ENCODE data around the gene FDXACB1. TPM values are rescaled to one million over a fixed set of nuclear protein-coding genes. Genes with fewer than 3 reads are reported as not detected.

The FDXACB1 gene
- total RNA-seq, 1 donor from 2014 or later, result 7.9 TPM

DNA sequence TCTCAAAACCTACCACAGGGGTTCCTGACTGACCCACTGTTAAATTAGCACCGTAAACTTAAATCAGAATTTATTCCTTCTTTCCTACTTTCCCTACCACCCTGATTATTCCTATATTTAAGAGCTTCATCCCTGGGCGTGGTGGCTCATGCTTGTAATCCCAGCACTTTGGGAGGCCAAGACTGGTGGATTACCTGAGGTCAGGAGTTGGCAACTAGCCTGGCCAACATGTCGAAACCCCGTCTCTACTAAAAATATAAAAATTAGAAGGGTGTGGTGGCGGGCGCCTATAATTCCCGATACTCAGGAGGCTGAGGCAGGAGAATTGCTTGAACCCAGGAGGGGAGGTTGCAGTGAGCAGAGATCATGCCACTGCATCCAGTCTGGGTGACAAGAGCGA, 27.9 kb downstream of the FDXACB1 start:
- no peak for DNase-seq (ENCODE audit: low spot score)
- H3K4me1 Mint-ChIP-seq (ENCODE audit: low read depth), result no peaks in the 10 kb centered on the region
- no peak overlapping the region for H3K27ac Mint-ChIP-seq
- intact Hi-C loops (cut with micrococcal nuclease), result no loop called here
- H3K9me3 Mint-ChIP-seq, result no peaks in the 10 kb centered on the region
- H3K36me3 Mint-ChIP-seq (ENCODE audit: low read depth), result peaks cover 31% of the 10 kb centered on the region
- no peaks in the 10 kb centered on the region for H3K27me3 Mint-ChIP-seq (ENCODE audit: insufficient read depth)
- no peak overlapping the region for H3K4me3 Mint-ChIP-seq

DNA sequence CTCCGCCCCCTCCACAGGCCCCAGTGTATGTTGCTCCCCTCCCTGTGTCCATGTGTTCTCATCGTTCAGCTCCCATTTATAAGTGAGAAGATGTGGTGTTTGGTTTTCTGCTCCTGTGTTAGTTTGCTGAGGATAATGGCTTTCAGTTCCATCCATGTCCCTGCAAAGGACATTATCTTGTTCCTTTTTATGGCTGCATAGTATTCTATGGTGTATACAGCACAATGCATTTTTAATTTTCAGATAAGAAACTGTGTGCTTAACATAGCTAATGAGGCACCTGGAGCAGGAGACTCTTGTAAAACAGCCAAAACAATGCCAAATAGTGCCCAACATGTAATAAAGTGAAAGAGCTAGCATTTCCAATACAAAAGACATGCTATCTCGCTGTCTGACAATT, 29.3 kb downstream of the FDXACB1 start:
- Mint-ChIP-seq H3K36me3 (ENCODE audit: low read depth) (peaks cover 23% of the 10 kb centered on the region), H3K27ac (no peak overlapping the region), H3K27me3 (ENCODE audit: insufficient read depth) (no peaks in the 10 kb centered on the region), H3K4me1 (ENCODE audit: low read depth) (no peaks in the 10 kb centered on the region), H3K4me3 (no peak overlapping the region), H3K9me3 (no peaks in the 10 kb centered on the region)
- intact Hi-C loops (cut with micrococcal nuclease), result no loop called here
- no peak for DNase-seq (ENCODE audit: low spot score)

DNA sequence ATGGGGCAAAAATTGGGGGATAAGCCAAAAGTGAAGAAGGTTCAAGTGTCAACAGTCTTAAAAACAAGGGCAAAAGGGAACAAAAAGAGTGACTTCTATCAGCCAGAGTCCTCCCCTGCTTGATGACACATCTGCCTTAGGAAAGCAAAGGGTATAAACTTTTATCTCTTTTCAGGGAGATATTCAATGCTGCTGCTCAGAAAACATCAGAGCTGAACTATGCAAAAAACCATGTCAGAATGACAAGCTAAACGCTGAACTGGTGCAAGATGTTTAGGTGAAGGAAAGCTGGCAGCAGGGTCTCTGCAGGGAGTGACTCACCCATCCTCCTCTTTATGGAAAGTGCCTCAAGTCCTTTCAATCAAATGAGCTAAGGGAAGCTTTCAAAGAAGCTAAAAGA, 32.3 kb downstream of the FDXACB1 start:
- Mint-ChIP-seq H3K4me3 (no peak overlapping the region), H3K27me3 (ENCODE audit: insufficient read depth) (no peaks in the 10 kb centered on the region), H3K4me1 (ENCODE audit: low read depth) (peaks cover under 1% of the 10 kb centered on the region), H3K9me3 (no peaks in the 10 kb centered on the region), H3K27ac (no peak overlapping the region), H3K36me3 (ENCODE audit: low read depth) (peaks cover 22% of the 10 kb centered on the region)
- DNase-seq (ENCODE audit: low spot score), result no peak
- intact Hi-C loops (cut with micrococcal nuclease), result no loop called here

DNA sequence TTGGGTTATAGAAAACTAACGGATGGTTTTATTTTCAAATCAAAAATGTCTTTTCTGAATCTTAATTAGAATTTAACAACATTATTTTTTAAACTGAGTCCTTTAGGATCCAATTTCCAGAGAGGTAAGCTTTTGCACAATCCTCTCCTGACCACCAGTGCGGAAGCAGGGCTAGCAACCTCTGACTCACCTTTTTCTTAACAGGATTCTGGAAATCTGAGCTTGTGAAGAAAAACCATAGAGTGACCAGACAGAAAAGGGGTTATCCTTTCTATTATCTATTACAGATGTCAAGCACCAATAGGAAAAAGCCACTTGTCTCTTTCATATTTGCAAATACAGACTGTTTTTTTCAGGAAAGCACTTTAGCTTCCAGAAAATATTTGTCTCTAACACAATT, 32.9 kb downstream of the FDXACB1 start:
- intact Hi-C loops (cut with micrococcal nuclease), result no loop called here
- no peaks in the 10 kb centered on the region for H3K27me3 Mint-ChIP-seq (ENCODE audit: insufficient read depth)

DNA sequence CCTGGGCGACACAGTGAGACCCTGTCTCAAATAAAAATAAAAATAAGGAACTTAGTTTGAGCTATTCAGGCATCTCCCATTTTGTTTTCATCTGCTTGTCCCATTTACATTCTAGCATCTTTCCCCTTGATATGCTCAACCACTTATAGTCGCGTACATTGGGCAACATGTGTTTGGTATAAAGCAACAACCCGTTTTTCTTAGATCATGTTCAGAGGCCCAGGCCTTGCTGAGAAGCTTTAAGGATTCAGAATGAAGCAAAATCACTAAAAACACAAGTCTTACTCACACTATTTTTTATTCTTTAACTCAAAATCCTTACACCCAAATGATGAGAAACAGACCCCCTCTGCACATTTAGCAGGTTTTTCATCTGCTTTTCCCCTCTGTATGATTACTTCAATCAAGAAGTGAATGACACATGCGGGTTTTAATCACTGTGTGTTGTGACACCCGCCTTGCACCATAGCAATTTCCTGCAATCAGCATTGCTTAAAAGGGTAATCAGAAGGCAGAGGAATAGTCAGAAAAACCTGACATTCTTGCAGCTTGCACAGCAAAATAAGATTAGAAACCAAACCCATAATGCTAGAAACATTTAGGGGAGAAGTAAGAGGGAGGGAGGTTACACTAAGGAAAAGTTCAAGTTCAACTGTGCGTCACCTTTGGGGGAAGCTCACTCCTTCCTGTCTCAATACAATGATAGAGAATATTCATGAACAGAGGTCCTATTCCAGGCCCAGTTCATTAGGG, 33.5 kb downstream of the FDXACB1 start:
- H3K9me3 Mint-ChIP-seq, result no peaks in the 10 kb centered on the region
- peaks cover 27% of the 10 kb centered on the region for H3K36me3 Mint-ChIP-seq (ENCODE audit: low read depth)
- H3K4me1 Mint-ChIP-seq (ENCODE audit: low read depth), result peaks cover 8% of the 10 kb centered on the region
- intact Hi-C loops (cut with micrococcal nuclease), result no loop called here
- H3K27ac Mint-ChIP-seq, result no peak overlapping the region
- H3K4me3 Mint-ChIP-seq, result no peak overlapping the region
- no peak for DNase-seq (ENCODE audit: low spot score)
- H3K27me3 Mint-ChIP-seq (ENCODE audit: insufficient read depth), result no peaks in the 10 kb centered on the region

More for the DNA sequence above, 32.9 kb downstream of the FDXACB1 start:
- Mint-ChIP-seq H3K9me3 (no peaks in the 10 kb centered on the region), H3K4me1 (ENCODE audit: low read depth) (peaks cover 6% of the 10 kb centered on the region), H3K27ac (no peak overlapping the region), H3K36me3 (ENCODE audit: low read depth) (peaks cover 27% of the 10 kb centered on the region), H3K4me3 (no peak overlapping the region)
- no peak for DNase-seq (ENCODE audit: low spot score)

DNA sequence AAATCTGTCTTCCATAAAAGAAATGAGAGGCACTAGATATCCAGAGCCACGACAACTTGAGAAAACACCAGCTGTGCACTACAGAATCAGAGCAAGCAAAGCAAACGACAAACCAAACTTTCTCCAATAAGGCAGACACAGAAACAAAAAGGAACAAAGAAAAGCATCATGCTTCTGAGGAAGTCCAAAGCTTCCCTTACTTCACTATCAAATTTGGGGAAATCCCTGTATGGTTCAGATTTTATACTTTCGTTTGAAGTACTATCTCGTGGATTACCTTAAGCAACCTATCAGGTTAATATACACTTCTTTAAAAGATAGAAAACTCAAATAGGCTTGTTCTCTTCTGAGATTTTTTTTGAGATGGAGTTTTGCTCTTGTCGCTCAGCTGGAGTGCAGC, 35.3 kb downstream of the FDXACB1 start:
- H3K9me3 Mint-ChIP-seq, result no peaks in the 10 kb centered on the region
- H3K27me3 Mint-ChIP-seq (ENCODE audit: insufficient read depth), result no peaks in the 10 kb centered on the region
- H3K4me3 Mint-ChIP-seq, result no peak overlapping the region
- intact Hi-C loops (cut with micrococcal nuclease), result no loop called here
- H3K27ac Mint-ChIP-seq, result no peak overlapping the region
- peaks cover 8% of the 10 kb centered on the region for H3K4me1 Mint-ChIP-seq (ENCODE audit: low read depth)
- no peak for DNase-seq (ENCODE audit: low spot score)
- H3K36me3 Mint-ChIP-seq (ENCODE audit: low read depth), result peaks cover 22% of the 10 kb centered on the region

DNA sequence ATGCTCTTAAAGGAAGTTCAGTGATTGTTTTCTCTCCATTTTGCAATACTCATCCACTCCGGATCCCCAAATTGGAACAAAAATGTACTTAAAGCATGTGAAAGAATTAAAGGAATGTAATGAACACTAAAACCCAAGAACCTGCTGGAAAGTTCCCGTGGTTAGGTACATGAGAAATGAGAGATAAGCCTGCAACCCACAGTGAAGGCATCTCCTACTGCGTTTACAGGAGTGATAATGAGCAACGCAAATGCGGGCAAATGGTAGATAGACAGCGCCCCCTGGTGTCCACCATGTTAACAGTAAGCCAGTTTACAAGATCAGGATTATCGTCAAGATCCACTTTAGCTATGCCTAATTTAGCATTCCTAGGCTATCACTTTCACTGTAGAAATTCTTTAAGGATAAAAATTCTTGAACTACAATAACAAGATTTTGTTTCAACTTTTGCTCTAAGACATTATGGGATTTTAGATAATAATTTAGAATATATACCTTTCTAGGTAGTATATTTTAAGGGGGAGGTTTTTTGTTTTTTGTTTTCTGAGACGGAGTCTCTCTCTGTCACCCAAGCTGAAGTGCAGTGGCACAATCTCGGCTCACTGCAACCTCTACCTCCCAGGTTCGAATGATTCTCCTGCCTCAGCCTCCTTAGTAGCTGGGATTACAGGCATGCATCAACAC, 37.5 kb downstream of the FDXACB1 start:
- Mint-ChIP-seq H3K27me3 (ENCODE audit: insufficient read depth) (no peaks in the 10 kb centered on the region), H3K4me1 (ENCODE audit: low read depth) (peaks cover 16% of the 10 kb centered on the region), H3K27ac (no peak overlapping the region), H3K36me3 (ENCODE audit: low read depth) (peaks cover 26% of the 10 kb centered on the region), H3K9me3 (no peaks in the 10 kb centered on the region), H3K4me3 (no peak overlapping the region)
- peak; percentile 70 for DNase-seq (ENCODE audit: low spot score)
- intact Hi-C loops (cut with micrococcal nuclease), result loop anchor here (1.0 kb wide), 6 partner anchors 64 to 387 kb away; partner anchors contain the start of genes PPP2R1B and SIK2

DNA sequence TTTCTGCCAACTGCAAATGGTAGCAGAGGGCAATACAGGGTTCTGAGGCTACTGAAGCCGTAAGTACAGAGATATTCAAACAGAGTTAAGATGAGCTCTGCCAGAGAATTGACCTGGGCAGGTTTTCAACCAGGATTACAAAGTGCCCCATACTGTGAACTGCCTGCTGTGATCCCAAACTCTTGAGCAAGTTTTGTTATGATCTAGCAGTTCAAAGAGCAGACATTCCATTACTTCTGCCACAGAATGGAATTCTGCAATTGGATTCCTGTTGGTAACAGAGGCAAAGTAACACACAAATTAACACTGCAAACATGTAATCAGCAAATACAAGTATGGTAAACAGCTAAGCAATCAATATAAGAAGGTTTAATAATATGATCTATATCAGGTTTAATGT, 38.8 kb downstream of the FDXACB1 start:
- no peak for DNase-seq (ENCODE audit: low spot score)
- Mint-ChIP-seq H3K4me3 (no peak overlapping the region), H3K4me1 (ENCODE audit: low read depth) (peaks cover 22% of the 10 kb centered on the region), H3K27me3 (ENCODE audit: insufficient read depth) (no peaks in the 10 kb centered on the region), H3K27ac (no peak overlapping the region), H3K9me3 (no peaks in the 10 kb centered on the region), H3K36me3 (ENCODE audit: low read depth) (peaks cover 33% of the 10 kb centered on the region)
- intact Hi-C loops (cut with micrococcal nuclease), result no loop called here

DNA sequence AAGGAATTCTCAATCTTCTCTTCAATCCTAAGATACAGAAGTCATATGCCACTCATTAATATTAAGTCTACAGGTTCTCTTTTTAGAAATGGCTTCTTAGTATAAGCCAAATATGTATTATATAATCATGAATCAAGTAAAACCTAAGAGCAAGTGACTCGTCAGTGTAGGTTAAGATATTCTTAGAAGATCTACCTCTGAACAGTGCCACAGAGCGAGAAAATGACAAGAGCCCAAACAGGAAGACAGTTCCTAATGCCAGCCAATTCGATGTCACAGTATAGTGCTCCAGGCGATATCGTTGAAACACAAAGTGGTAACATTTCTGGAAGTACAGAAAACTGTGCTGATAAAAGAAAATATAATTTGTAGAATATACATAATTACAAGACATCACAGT, 40.9 kb downstream of the FDXACB1 start:
- Mint-ChIP-seq H3K4me3 (no peak overlapping the region), H3K4me1 (ENCODE audit: low read depth) (peaks cover 22% of the 10 kb centered on the region), H3K27me3 (ENCODE audit: insufficient read depth) (no peaks in the 10 kb centered on the region), H3K27ac (no peak overlapping the region), H3K9me3 (no peaks in the 10 kb centered on the region), H3K36me3 (ENCODE audit: low read depth) (peaks cover 40% of the 10 kb centered on the region)
- intact Hi-C loops (cut with micrococcal nuclease), result no loop called here
- DNase-seq (ENCODE audit: low spot score), result no peak

DNA sequence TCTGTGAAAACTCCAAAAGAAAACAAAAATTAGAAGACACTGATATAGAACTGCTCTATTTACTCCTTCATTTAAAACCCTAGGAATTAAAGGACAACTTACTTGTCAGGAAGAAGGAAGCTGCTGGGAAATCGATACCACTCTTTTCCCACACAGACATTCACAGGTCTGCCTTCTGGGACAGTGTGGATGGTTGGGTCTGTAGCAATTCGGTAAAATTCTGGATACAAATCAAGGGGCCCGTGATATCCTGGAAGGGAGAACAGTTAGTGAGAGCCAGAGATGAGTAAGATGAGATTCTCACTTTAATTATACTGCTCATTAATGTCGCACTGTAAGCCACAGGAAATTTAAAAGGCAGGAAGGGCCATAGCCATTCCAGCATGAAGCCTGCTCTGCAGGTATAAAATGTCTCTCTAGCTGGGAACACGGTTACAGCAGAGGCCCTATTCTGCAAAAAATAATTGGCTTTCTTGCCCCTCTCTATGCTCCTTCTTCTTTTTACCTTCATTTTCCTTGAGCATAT, 41.5 kb downstream of the FDXACB1 start:
- peaks cover 22% of the 10 kb centered on the region for H3K4me1 Mint-ChIP-seq (ENCODE audit: low read depth)

DNA sequence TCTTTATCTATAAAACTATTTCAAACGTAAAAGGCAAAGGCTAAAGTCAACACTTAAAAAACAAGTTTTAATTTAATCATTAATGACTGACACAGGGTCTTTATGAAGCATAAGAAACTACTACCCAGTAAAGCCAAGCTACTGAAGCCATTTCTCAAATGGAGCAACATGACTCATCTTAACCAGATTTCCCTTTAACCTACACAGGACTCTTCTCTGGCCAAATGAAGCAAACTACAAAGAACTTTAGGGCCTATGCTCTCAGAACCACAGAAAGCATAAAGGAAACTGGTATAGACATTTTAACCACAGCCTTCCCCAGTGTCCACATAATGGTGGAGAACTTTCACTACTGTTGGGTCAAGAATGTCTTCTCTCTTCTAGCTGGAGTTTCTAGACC, 42.2 kb downstream of the FDXACB1 start:
- Mint-ChIP-seq H3K36me3 (ENCODE audit: low read depth) (peaks cover 40% of the 10 kb centered on the region), H3K9me3 (no peaks in the 10 kb centered on the region), H3K4me3 (no peak overlapping the region), H3K27ac (no peak overlapping the region), H3K27me3 (ENCODE audit: insufficient read depth) (no peaks in the 10 kb centered on the region), H3K4me1 (ENCODE audit: low read depth) (peaks cover 22% of the 10 kb centered on the region)
- no peak for DNase-seq (ENCODE audit: low spot score)
- intact Hi-C loops (cut with micrococcal nuclease), result no loop called here

More for the DNA sequence above, 41.5 kb downstream of the FDXACB1 start:
- Mint-ChIP-seq H3K27ac (no peak overlapping the region), H3K27me3 (ENCODE audit: insufficient read depth) (no peaks in the 10 kb centered on the region), H3K4me3 (no peak overlapping the region), H3K36me3 (ENCODE audit: low read depth) (peaks cover 40% of the 10 kb centered on the region), H3K9me3 (no peaks in the 10 kb centered on the region)
- DNase-seq (ENCODE audit: low spot score), result no peak
- intact Hi-C loops (cut with micrococcal nuclease), result no loop called here

DNA sequence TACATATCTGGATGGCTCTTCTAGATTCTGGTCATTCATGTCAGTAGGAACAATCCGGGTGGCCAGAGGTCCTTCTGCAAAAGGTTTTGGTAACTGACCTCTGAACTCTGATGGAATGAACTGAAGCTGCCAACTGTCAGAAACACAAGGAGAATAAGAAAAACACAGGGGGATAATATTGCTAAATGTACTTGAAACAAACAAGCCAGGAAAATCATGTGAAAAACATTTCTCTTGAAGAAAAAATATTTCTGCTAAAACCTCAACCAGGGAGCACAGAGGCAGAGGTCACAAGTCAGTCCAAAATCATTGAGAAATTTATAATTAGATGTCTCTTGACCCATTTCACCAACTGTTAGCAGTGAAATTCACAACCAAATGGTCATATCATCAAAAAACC, 42.8 kb downstream of the FDXACB1 start:
- DNase-seq (ENCODE audit: low spot score), result no peak
- intact Hi-C loops (cut with micrococcal nuclease), result no loop called here
- Mint-ChIP-seq H3K4me1 (ENCODE audit: low read depth) (peaks cover 17% of the 10 kb centered on the region), H3K27me3 (ENCODE audit: insufficient read depth) (no peaks in the 10 kb centered on the region), H3K27ac (no peak overlapping the region), H3K9me3 (no peaks in the 10 kb centered on the region), H3K36me3 (ENCODE audit: low read depth) (peaks cover 39% of the 10 kb centered on the region), H3K4me3 (no peak overlapping the region)

DNA sequence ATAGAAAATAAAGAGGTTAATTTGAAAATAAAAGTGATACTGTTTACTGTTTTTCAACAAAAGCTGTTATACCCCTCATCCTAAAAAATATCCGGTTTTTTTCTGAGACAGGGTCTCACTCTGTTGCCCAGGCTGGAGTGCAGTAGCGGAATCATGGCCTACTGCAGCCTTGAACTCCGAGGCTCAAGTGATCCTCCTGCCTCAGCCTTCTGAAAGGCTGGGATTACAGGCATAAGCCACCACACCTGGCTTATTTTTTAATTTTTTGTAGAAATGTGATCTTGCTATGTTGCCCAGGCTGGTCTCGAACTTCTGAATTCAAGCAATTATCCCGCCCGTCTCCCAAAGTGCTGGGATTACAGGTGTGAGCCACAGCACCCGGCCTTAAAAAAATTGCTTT, 43.3 kb downstream of the FDXACB1 start:
- no peak for DNase-seq (ENCODE audit: low spot score)
- H3K4me3 Mint-ChIP-seq, result no peak overlapping the region
- no peaks in the 10 kb centered on the region for H3K27me3 Mint-ChIP-seq (ENCODE audit: insufficient read depth)
- intact Hi-C loops (cut with micrococcal nuclease), result no loop called here
- peaks cover 37% of the 10 kb centered on the region for H3K36me3 Mint-ChIP-seq (ENCODE audit: low read depth)
- H3K4me1 Mint-ChIP-seq (ENCODE audit: low read depth), result peaks cover 14% of the 10 kb centered on the region
- H3K9me3 Mint-ChIP-seq, result no peaks in the 10 kb centered on the region
- H3K27ac Mint-ChIP-seq, result no peak overlapping the region

Data from activated T-helper 1 cell treated with anti-CD3 and anti-CD28 coated beads, Interleukin-12 subunit alpha, Interleukin-12 subunit beta, Interleukin-2, Interleukin-4 antibody, amounts not matched to agents 30 ng/mL and 10 ng/mL and 1 ng/mL, durations not matched to agents 14 hours and 24 hours and 36 hours (primary cell).